Breast epithelium (tissue), 4 donors: ENCODE data around the gene KIF12. TPM values are rescaled to one million over a fixed set of nuclear protein-coding genes. Genes with fewer than 3 reads are reported as not detected.
A peak's percentile ranks its signal among the peaks of the same experiment; 100 is the strongest.

Source experiments
- DNase-seq, 2 donors: peaks; one replicate each; pipeline ENCODE4 v3.0.0-alpha.2; 2019; ENCODE audit warnings: low spot score in 2 of 2
- H3K27ac ChIP-seq, 2 donors: fragments of 200-600 bp; sonication (generic) in 1 of 2; one replicate each; pipeline ENCODE4 v1.5.1; 2016 to 2019; ENCODE audit warnings: mild to moderate bottlenecking in 1 of 2
- H3K27me3 ChIP-seq, 2 donors: fragments of 200-600 bp; sonication (generic) in 1 of 2; one replicate each; pipeline versions ENCODE4 v1.5.1 to v1.6.0; 2017 to 2019; ENCODE audit warnings: control low read depth in 1 of 2, mild to moderate bottlenecking in 1 of 2
- H3K36me3 ChIP-seq: fragments of 200-600 bp; one replicate; pipeline ENCODE4 v1.5.1; 2019
- H3K4me1 ChIP-seq, 2 donors: fragments of 200-600 bp; sonication (generic); one replicate each; pipeline ENCODE4 v1.5.1; 2016 to 2019; ENCODE audit warnings: control low read depth in 1 of 2
- H3K4me3 ChIP-seq, 3 donors: fragments of 200-600 bp; sonication (generic); 1 replicate in 2 of 3; 2 replicates in 1 of 3; pipeline ENCODE4 v1.5.1; 2016 to 2019; ENCODE audit warnings: mild to moderate bottlenecking in 3 of 3, moderate library complexity in 2 of 3
- H3K9me3 ChIP-seq, 2 donors: fragments of 200-600 bp; sonication (generic) in 1 of 2; one replicate each; pipeline ENCODE4 v1.5.1; 2016 to 2019; ENCODE audit warnings: control low read depth in 1 of 2
- CTCF ChIP-seq, 3 donors: fragments of 450-650 bp; IDR thresholded peaks; one replicate each; pipeline ENCODE4 v1.5.1; 2016 to 2017; ENCODE audit warnings: antibody characterized with exemption in 3 of 3, mild to moderate bottlenecking in 3 of 3, moderate library complexity in 3 of 3
- POLR2A ChIP-seq: fragments of 450-650 bp; IDR thresholded peaks from one replicate; pipeline ENCODE4 v1.6.1; 2016; ENCODE audit warnings: antibody characterized with exemption, mild to moderate bottlenecking, moderate library complexity
- POLR2AphosphoS5 ChIP-seq, 3 donors: sonication (generic); formaldehyde crosslinking; IDR thresholded peaks; one replicate each; pipeline ENCODE4 v1.6.1; 2017; ENCODE audit warnings: antibody characterized with exemption in 3 of 3
- intact Hi-C: fragments of 100-400 bp; cut with DNase I; formaldehyde crosslinking; loops from one replicate; pipeline ENCODE4 v1.15.1; 2023; ENCODE audit warnings: low total_unique reads
- total RNA-seq, 3 donors: library from RNA; depleted of rRNA; stranded (reverse); fragments of >200 nt; gene quantifications; one replicate each; pipeline ENCODE4 v1.1.0, GENCODE V29; 2016

The KIF12 gene
- total RNA-seq, 3 donors from 2014 or later = 14.4 to 34.4 TPM; not detected in 1

GRCh38 chr9:114060070-114060469, 39.0 kb downstream of the KIF12 start:
- H3K27ac ChIP-seq = no peak overlapping the region
- no peak for TF ChIP-seq POLR2A
- no peak for TF ChIP-seq CTCF (IDR thresholded peaks at IDR 0.05)
- TF ChIP-seq POLR2AphosphoS5 (IDR thresholded peaks at IDR 0.05) = no peak
- intact Hi-C loops = no loop called here

GRCh38 chr9:114059047-114059803, 39.9 kb downstream of the KIF12 start:
- TF ChIP-seq CTCF (IDR thresholded peaks at IDR 0.05) (no peak), POLR2AphosphoS5 (IDR thresholded peaks at IDR 0.05) (no peak), POLR2A (no peak)
- H3K27ac ChIP-seq = no peak overlapping the region
- H3K27me3 ChIP-seq = no peaks in the 10 kb centered on the region
- H3K36me3 ChIP-seq = no peaks in the 10 kb centered on the region
- DNase-seq = peak in 1 of 2 donors; percentile 10
- intact Hi-C loops = no loop called here
- no peaks in the 10 kb centered on the region for H3K4me1 ChIP-seq
- no peaks in the 10 kb centered on the region for H3K9me3 ChIP-seq
- H3K4me3 ChIP-seq = no peak overlapping the region

More at GRCh38 chr9:114060070-114060469, 39.0 kb downstream of the KIF12 start:
- H3K4me1 ChIP-seq = no peaks in the 10 kb centered on the region
- no peaks in the 10 kb centered on the region for H3K36me3 ChIP-seq
- no peaks in the 10 kb centered on the region for H3K9me3 ChIP-seq
- no peak for DNase-seq
- no peaks in the 10 kb centered on the region for H3K27me3 ChIP-seq
- no peak overlapping the region for H3K4me3 ChIP-seq

GRCh38 chr9:114058688-114059046, 40.4 kb downstream of the KIF12 start:
- Histone ChIP-seq H3K27ac (no peak overlapping the region), H3K9me3 (no peaks in the 10 kb centered on the region), H3K4me1 (no peaks in the 10 kb centered on the region), H3K4me3 (no peak overlapping the region), H3K27me3 (no peaks in the 10 kb centered on the region), H3K36me3 (no peaks in the 10 kb centered on the region)
- peak in 1 of 2 donors; percentile 14 for DNase-seq
- intact Hi-C loops = no loop called here
- TF ChIP-seq POLR2A (no peak), POLR2AphosphoS5 (IDR thresholded peaks at IDR 0.05) (no peak)

- intact Hi-C loops = no loop called here
- H3K4me1 ChIP-seq = no peaks in the 10 kb centered on the region
- no peaks in the 10 kb centered on the region for H3K9me3 ChIP-seq
- DNase-seq = peak in 1 of 2 donors; percentile 9
- no peak for TF ChIP-seq CTCF (IDR thresholded peaks at IDR 0.05)
- TF ChIP-seq POLR2A = no peak
- TF ChIP-seq POLR2AphosphoS5 (IDR thresholded peaks at IDR 0.05) = no peak
- no peaks in the 10 kb centered on the region for H3K36me3 ChIP-seq
- no peak overlapping the region for H3K27ac ChIP-seq
- no peak overlapping the region for H3K4me3 ChIP-seq
- no peaks in the 10 kb centered on the region for H3K27me3 ChIP-seq
These were observed 41.8 kb downstream of the KIF12 start for GRCh38 chr9:114057161-114057885.

- Histone ChIP-seq H3K4me3 (no peak overlapping the region), H3K27ac (no peak overlapping the region), H3K9me3 (no peaks in the 10 kb centered on the region), H3K36me3 (no peaks in the 10 kb centered on the region), H3K27me3 (no peaks in the 10 kb centered on the region), H3K4me1 (no peaks in the 10 kb centered on the region)
- TF ChIP-seq POLR2A = no peak
- TF ChIP-seq CTCF (IDR thresholded peaks at IDR 0.05) = no peak
- TF ChIP-seq POLR2AphosphoS5 (IDR thresholded peaks at IDR 0.05) = no peak
- intact Hi-C loops = no loop called here
- DNase-seq = no peak
These were observed 42.6 kb downstream of the KIF12 start for GRCh38 chr9:114056527-114056926.
